Type B pancreatic cell (in vitro differentiated cells): ENCODE data around the gene DNMT3A. TPM values are rescaled to one million over a fixed set of nuclear protein-coding genes. Genes with fewer than 3 reads are reported as not detected.

Experiments
- DNase-seq: peaks from one replicate; pipeline ENCODE4 v3.0.0; 2021; ENCODE audit warnings: mixed read lengths; ENCODE audit not compliant: unreplicated experiment; ENCODE audit errors: extremely low spot score
- H3K27ac Mint-ChIP-seq: 2 replicates; pipeline ENCODE4 v1.8.0; 2021; ENCODE audit warnings: mild to moderate bottlenecking, mixed read lengths
- H3K27me3 Mint-ChIP-seq: 2 replicates; pipeline ENCODE4 v1.8.0; 2021; ENCODE audit warnings: mixed read lengths
- H3K36me3 Mint-ChIP-seq: 2 replicates; pipeline ENCODE4 v1.8.0; 2021; ENCODE audit warnings: mixed read lengths
- H3K4me1 Mint-ChIP-seq: one replicate; pipeline ENCODE4 v1.8.0; 2021; ENCODE audit warnings: mixed read lengths; ENCODE audit not compliant: unreplicated experiment
- H3K4me3 Mint-ChIP-seq: 2 replicates; pipeline ENCODE4 v1.8.0; 2021; ENCODE audit warnings: mild to moderate bottlenecking, mixed read lengths
- H3K9me3 Mint-ChIP-seq: 2 replicates; pipeline ENCODE4 v1.8.0; 2021; ENCODE audit warnings: mixed read lengths
- total RNA-seq: library from RNA; stranded (reverse); gene quantifications from 2 replicates; pipeline ENCODE4 v1.2.1, GENCODE V29; 2021; ENCODE audit warnings: low replicate concordance
- TF ChIP-seq, protein P1 (sequence below): fragments of 200-600 bp; sonication (generic); conservative IDR thresholded peaks from 2 replicates; pipeline ENCODE4 v1.5.0; 2021; ENCODE audit warnings: antibody characterized with exemption, mild to moderate bottlenecking

DNMT3A gene
- total RNA-seq, 1 donor from 2014 or later = 139 TPM

GRCh38 chr2:25334482-25334881 lies 7.2 kb downstream of the DNMT3A start:
- peaks cover 51% of the 10 kb centered on the region for H3K4me1 Mint-ChIP-seq
- H3K4me3 Mint-ChIP-seq = no peak overlapping the region
- H3K27me3 Mint-ChIP-seq = no peaks in the 10 kb centered on the region
- H3K27ac Mint-ChIP-seq = peak overlapping the region; percentile 42
- H3K36me3 Mint-ChIP-seq = peaks cover 5% of the 10 kb centered on the region
- TF ChIP-seq, protein P1, sequence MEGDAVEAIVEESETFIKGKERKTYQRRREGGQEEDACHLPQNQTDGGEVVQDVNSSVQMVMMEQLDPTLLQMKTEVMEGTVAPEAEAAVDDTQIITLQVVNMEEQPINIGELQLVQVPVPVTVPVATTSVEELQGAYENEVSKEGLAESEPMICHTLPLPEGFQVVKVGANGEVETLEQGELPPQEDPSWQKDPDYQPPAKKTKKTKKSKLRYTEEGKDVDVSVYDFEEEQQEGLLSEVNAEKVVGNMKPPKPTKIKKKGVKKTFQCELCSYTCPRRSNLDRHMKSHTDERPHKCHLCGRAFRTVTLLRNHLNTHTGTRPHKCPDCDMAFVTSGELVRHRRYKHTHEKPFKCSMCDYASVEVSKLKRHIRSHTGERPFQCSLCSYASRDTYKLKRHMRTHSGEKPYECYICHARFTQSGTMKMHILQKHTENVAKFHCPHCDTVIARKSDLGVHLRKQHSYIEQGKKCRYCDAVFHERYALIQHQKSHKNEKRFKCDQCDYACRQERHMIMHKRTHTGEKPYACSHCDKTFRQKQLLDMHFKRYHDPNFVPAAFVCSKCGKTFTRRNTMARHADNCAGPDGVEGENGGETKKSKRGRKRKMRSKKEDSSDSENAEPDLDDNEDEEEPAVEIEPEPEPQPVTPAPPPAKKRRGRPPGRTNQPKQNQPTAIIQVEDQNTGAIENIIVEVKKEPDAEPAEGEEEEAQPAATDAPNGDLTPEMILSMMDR = no peak
- no peak for DNase-seq
- H3K9me3 Mint-ChIP-seq = no peaks in the 10 kb centered on the region

DNA sequence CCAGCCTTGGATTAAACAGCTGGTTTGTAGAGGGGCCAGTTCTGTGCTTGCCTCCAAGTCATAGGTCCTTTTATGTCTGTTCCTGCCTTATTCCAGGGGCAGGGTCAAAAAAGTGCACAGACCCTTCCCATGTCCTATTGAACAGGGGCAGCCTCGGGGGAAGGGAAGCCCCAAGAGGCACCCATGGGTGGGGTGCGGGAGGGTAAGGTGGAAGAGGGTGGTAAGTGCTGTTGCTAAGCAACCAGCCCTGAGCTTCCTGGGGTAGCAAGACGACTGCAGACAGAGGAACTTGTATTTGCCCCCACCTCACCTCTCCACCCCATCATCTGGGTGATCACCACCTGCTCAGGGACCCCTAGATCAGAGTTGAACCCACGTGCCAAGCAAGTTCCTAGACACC lies 7.7 kb downstream of the DNMT3A start:
- H3K27ac Mint-ChIP-seq = no peak overlapping the region
- TF ChIP-seq, protein P1 = no peak
- no peaks in the 10 kb centered on the region for H3K27me3 Mint-ChIP-seq
- no peak overlapping the region for H3K4me3 Mint-ChIP-seq
- no peaks in the 10 kb centered on the region for H3K9me3 Mint-ChIP-seq
- DNase-seq = no peak
- H3K4me1 Mint-ChIP-seq = peaks cover 49% of the 10 kb centered on the region
- H3K36me3 Mint-ChIP-seq = peaks cover 5% of the 10 kb centered on the region

GRCh38 chr2:25332571-25332970 lies 9.2 kb downstream of the DNMT3A start:
- Mint-ChIP-seq H3K4me1 (peaks cover 40% of the 10 kb centered on the region), H3K36me3 (peaks cover 10% of the 10 kb centered on the region), H3K27me3 (no peaks in the 10 kb centered on the region), H3K27ac (peak overlapping the region; percentile 50), H3K9me3 (no peaks in the 10 kb centered on the region), H3K4me3 (no peak overlapping the region)
- TF ChIP-seq, protein P1 = no peak
- DNase-seq = no peak

GRCh38 chr2:25331686-25332365 lies 9.9 kb downstream of the DNMT3A start:
- H3K4me3 Mint-ChIP-seq = no peak overlapping the region
- H3K27ac Mint-ChIP-seq = no peak overlapping the region
- DNase-seq = no peak
- H3K4me1 Mint-ChIP-seq = peaks cover 33% of the 10 kb centered on the region
- H3K36me3 Mint-ChIP-seq = peaks cover 16% of the 10 kb centered on the region
- no peaks in the 10 kb centered on the region for H3K27me3 Mint-ChIP-seq
- TF ChIP-seq, protein P1 = no peak
- no peaks in the 10 kb centered on the region for H3K9me3 Mint-ChIP-seq

GRCh38 chr2:25330937-25331336 lies 10.8 kb downstream of the DNMT3A start:
- Mint-ChIP-seq H3K27ac (no peak overlapping the region), H3K4me1 (peaks cover 25% of the 10 kb centered on the region)

More at GRCh38 chr2:25330937-25331336, 10.8 kb downstream of the DNMT3A start:
- peaks cover 20% of the 10 kb centered on the region for H3K36me3 Mint-ChIP-seq
- TF ChIP-seq, protein P1 = no peak
- peaks cover 5% of the 10 kb centered on the region for H3K9me3 Mint-ChIP-seq
- DNase-seq = no peak
- H3K4me3 Mint-ChIP-seq = no peak overlapping the region
- no peaks in the 10 kb centered on the region for H3K27me3 Mint-ChIP-seq
